ENCODE data around the gene FAM222B.
"Not testable (repeated sequence)": the region's sequence is repeated elsewhere in the genome, so short reads cannot be mapped to it uniquely, and the experiment has no call there.

Gene FAM222B

GRCh38 chr17:28745786-28746411 is 96.7 kb downstream of the FAM222B start:
- DNase-seq (ENCODE audit: low read depth), result no peak

- no peak for DNase-seq (ENCODE audit: low read depth)
Measured at GRCh38 chr17:28744972-28745785, 97.4 kb downstream of the FAM222B start.

GRCh38 chr17:28744104-28744971 is 98.3 kb downstream of the FAM222B start:
- peak; percentile 62 for DNase-seq (ENCODE audit: low read depth)

GRCh38 chr17:28743243-28744103 is 99.1 kb downstream of the FAM222B start, which contains the start of gene TRAF4:
TSS of gene TRAF4 (plus strand) at chr17:28744011. CDS start at chr17:28744113, 102 bp downstream.
- DNase-seq (ENCODE audit: low read depth), result peak; percentile 80

GRCh38 chr17:28741358-28742349 is 100.9 kb downstream of the FAM222B start:
- no peak for DNase-seq (ENCODE audit: low read depth)

GRCh38 chr17:28740406-28741357 is 101.9 kb downstream of the FAM222B start:
- DNase-seq (ENCODE audit: low read depth), result no peak

GRCh38 chr17:28738680-28739384 is 103.8 kb downstream of the FAM222B start:
- DNase-seq (ENCODE audit: low read depth), result peak; percentile 50

GRCh38 chr17:28737770-28738679 is 104.6 kb downstream of the FAM222B start:
- no peak for DNase-seq (ENCODE audit: low read depth)

GRCh38 chr17:28737316-28737715 is 105.3 kb downstream of the FAM222B start:
- DNase-seq (ENCODE audit: low read depth), result no peak

GRCh38 chr17:28735913-28736769 is 106.4 kb downstream of the FAM222B start:
- DNase-seq (ENCODE audit: low read depth), result not testable (repeated sequence)

- DNase-seq (ENCODE audit: low read depth), result no peak
Measured at GRCh38 chr17:28735242-28735722, 107.3 kb downstream of the FAM222B start.

GRCh38 chr17:28734712-28735241 is 107.8 kb downstream of the FAM222B start:
- DNase-seq (ENCODE audit: low read depth), result no peak

GRCh38 chr17:28733346-28733745 is 109.2 kb downstream of the FAM222B start:
- DNase-seq (ENCODE audit: low read depth), result no peak

- no peak for DNase-seq (ENCODE audit: low read depth)
Measured at GRCh38 chr17:28729950-28730330, 112.7 kb downstream of the FAM222B start.

- DNase-seq (ENCODE audit: low read depth), result peak; percentile 94
Measured at GRCh38 chr17:28728364-28729200, 114.0 kb downstream of the FAM222B start, which contains the start of gene NEK8. TSS of gene NEK8 (plus strand) at chr17:28728788. CDS start at chr17:28728814, 26 bp downstream.
